Left ventricle myocardium superior (tissue), 1 donor: ENCODE results near the gene MPRIP. TPM values are rescaled to one million over a fixed set of nuclear protein-coding genes. Genes with fewer than 3 reads are reported as not detected.

Source experiments
- ATAC-seq: fragments of 200-7000 bp; cut with Tn5 transposase; one replicate; pipeline ENCODE4 v1.9.1; 2020; ENCODE audit warnings: mild to moderate bottlenecking, moderate library complexity
- DNase-seq: peaks from one replicate; pipeline ENCODE4 v3.0.0-alpha.2; 2020
- intact Hi-C: fragments of 100-400 bp; cut with micrococcal nuclease; formaldehyde crosslinking; loops from one replicate; pipeline ENCODE4 v1.11.0; 2022
- total RNA-seq: library from RNA; stranded (reverse); fragmentation: NEBNext Ultra II Directional; extraction: Animal tissue kit (Norgen Biotek cat#: 25700); gene quantifications from one replicate; pipeline ENCODE4 v1.2.1, GENCODE V29; 2021
- donor health status: DM: no; HTN: yes; CAD: no; lungs with severe emphysema.

Gene MPRIP
- total RNA-seq, 1 donor from 2014 or later: 335 TPM

DNA sequence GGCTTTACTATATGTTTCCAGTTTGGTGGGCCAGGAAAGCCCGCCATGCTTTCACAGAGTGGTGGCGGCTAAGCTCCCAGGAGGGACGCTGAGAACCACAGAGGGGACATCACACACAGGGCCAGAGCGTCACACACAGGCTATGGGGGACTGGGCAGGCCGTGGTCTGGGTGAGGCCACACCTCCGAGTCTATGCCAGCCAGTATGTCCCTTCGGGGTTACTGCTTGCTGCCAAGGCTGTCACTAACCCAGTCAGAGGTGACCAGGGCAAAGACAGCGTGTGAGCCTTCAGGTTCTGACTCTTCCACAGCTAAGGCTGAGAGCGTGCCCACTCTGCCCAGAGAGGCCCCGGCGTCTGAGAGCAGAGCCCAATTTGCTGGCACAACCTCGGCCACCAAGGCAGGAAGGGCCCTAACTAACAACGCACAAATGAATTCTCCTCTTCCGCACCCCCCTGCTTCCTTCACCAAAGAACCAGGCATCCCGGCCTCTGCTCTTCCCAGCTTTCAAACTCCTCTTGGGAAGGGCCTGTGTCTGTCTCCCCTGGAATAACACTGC, 161.0 kb downstream of the MPRIP start:
- intact Hi-C loops: no loop called here
- ATAC-seq (peak; percentile 40), DNase-seq (peak; percentile 52)

GRCh38 chr17:17204041-17204591, 161.9 kb downstream of the MPRIP start:
- peak; percentile 82 for DNase-seq
- intact Hi-C loops: no loop called here
- peak; percentile 51 for ATAC-seq

DNA sequence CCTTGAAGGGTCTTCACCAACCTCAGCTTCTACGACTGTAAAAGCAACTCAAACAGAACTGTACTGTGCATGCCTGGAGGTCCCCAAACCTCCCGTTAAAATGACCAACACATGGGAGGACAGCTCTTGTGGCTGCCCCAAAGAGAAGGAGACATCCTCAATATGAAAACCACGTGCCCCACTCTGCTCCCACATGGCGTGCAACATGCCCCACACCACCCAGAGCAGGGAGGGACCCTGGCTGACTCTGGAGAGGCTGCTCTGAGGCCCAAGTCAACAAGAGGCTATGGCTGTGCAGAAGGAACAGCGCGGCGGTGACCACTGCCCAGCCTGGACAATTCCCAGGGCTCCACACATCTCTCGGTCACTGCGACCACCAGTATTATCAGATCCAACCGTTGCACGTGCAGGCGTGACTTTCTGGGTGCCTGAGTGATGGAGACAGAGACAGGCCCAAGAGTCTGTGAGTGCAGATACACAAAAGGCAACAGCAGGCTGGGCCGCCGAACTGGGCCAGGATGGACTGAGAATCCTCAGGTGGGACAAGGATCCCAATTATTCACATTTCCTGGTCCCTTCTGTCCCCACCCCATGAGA, 162.5 kb downstream of the MPRIP start:
- intact Hi-C loops: no loop called here
- ATAC-seq: no peak
- no peak for DNase-seq

- intact Hi-C loops: no loop called here
- peak; percentile 70 for DNase-seq
- peak; percentile 49 for ATAC-seq
Measured at GRCh38 chr17:17205368-17206123, 163.3 kb downstream of the MPRIP start.

DNA sequence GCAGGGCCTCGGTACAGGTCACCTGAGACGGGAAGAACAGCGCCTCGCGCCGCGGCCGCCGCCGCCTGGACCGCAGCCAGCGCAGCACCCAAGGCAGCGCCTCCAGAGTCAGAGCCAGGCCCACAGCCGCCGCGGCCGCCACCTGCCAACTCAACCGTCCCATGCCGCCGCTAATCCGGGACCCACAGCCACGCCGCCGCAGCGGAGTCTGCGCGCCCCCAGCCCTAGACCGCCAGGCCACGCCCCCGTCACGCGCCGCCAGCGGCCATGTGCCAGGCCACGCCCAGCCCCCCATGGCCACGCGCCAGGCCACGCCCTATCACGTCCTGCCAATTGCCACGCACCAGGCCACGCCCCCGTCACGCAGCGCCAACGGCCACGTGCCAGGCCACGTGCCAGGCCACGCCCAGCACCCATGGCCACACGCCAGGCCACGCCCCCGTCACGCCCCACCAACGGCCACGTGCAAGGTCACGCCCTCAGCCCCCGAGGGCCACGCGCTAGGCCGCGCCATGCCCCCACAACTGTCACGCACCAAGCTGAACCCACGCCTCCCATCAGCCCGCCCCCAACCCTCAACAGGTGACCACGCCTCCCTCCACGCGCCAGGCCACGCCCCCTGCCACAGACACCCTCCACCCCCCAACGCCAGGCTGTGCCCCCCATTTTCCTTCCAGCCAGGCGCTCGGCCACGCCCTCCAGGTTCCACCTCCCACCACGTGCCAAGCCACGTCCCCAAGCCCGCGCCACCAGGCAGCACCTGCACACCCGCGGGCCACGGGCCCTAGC, 164.1 kb downstream of the MPRIP start, which contains the start of gene PLD6:
Gene PLD6 (minus strand): TSS at position 210 of the 789 bp plus-strand sequence. CDS start 47 bp downstream, at position 163.
- intact Hi-C loops: no loop called here
- ATAC-seq (peak; percentile 63), DNase-seq (peak; percentile 85)

GRCh38 chr17:17206913-17207335, 164.7 kb downstream of the MPRIP start:
- intact Hi-C loops: no loop called here
- peak; percentile 3 for ATAC-seq
- no peak for DNase-seq

DNA sequence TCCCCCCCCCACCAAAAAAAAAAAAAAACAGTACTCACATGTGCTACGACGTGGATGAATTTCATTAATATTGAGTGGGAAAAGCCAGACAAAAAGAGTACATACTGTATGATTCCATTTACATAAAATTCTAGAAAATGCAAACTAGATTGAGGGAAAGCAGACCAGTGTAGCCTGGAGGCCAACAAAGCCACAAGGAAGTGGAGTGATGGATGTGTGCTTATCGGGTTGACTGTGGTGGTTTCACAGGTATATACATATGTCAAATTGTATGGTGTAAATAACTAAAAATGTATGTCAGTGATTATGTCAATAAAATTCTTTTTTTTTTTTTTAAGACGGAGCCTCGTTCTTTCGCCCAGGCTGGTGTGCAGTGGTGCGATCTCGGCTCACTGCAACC, 165.7 kb downstream of the MPRIP start:
- DNase-seq: no peak
- ATAC-seq: no peak
- intact Hi-C loops: no loop called here

DNA sequence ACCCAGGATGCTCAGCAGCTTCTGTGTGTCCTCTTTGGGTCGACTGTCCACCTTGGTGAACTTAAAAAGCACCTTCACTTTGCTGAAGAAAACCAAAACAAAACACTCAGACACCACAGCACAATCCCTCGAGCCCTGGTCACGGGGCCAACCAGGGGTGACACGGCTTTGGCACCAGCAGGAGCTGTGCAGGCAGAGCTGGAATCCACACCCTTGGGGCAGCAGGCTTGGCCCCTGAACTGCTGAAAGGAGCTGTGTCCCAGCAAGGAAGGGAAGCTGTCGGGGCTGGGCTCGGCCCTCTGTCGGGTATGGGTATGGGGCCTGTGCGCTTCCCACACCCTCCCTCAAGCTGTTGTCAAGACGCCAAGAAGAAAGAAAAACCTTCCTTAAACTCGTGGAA, 171.5 kb downstream of the MPRIP start:
- DNase-seq (no peak), ATAC-seq (peak; percentile 32)
- intact Hi-C loops: no loop called here

DNA sequence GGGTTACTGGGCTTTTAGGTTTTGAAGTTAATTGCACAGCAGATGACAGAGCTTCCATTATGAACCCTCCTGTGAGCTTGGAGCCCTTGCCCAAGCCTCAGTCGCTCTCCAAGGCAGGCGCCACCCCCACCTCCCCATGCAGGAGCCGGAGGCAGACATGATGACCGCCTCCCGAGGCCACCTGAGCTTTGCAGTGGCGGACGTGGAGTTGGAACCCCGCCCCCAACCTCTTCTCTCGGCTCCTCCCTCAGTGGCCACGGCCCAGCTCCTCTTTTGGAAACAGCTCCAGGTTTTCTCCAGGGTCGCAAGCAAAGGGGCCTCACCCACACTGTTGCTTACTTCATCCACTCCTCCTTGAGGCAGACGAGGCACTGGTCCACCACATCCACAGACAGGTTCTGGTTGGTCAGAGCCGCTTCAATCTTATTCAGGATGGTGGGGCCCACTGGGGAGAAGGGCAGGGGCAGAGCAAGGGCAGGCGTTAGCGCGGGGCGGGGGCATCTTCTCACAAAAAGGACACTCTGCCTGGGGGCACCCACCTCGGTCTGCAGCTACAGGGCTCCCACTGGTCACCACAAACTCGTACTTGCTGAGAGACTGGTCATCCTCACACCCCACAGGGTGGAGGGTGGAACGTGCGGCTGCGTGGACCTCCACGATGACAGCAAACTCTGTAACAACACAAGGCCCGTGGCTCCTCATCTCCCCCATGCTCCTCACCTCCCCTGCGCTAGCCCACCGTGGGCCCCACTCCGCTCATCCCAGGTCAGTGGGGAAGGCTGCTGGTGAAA, 172.6 kb downstream of the MPRIP start:
- intact Hi-C loops: no loop called here
- no peak for DNase-seq
- no peak for ATAC-seq

DNA sequence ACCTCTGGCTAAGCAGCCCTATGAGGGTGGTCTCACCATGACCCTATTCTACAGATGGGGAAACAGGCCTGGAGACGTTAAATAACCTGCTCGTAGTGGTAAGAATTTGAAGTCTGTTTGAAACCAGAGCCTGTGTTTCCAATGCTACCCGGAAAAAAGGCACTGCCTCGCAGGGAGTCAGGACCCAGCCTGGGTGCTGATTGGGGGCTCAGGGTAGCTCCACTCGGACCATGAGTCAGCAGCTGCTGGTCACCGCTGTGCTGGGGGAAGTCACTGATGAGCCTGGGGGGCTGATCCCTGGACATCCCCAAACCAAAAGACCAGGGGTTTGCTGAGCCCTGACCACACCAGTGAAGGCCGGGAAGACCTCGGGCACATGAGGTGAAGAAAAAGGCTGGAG, 173.3 kb downstream of the MPRIP start:
- no peak for ATAC-seq
- intact Hi-C loops: no loop called here
- no peak for DNase-seq

DNA sequence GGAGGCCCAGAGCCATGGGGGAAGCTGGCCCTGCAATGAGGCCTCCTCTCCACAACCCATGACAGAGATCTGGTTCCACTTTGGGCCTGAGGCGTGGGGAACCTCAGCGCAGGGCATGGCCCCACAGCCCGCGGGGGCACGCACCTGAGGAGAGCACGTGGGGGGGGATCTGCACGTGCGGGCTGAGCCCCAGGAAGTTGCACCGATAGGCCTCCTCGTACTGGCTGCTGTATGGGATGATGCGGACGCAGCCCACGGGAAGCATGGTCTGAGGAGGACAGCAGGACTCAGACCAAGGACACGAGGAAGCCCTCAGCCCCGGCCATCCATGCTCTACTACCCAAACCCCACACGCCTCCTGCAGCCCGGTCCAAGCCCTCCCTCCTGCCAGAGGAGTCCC, 174.0 kb downstream of the MPRIP start:
- intact Hi-C loops: no loop called here
- ATAC-seq (no peak), DNase-seq (no peak)

- ATAC-seq (no peak), DNase-seq (no peak)
- intact Hi-C loops: no loop called here
Measured at GRCh38 chr17:17216776-17217175, 174.5 kb downstream of the MPRIP start.

DNA sequence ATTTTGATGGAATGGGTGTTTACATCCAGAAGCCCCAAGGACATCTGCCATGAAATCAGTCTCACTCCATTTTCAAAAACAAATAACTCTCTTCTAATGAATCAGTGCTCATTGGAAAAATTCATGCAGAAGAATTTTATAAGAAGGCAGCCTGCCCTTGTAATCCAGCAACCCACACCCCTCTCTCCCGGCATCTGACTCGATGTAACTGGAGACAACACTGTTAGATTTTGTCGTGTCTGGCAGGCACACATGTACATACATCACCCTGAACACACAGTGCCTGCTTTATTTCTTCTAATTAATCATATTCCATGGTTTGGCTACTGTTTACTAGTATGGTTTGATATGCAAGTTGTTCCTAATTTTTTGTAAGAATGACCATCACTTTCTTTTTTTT, 175.7 kb downstream of the MPRIP start:
- ATAC-seq: no peak
- intact Hi-C loops: no loop called here
- DNase-seq: no peak

GRCh38 chr17:17220529-17220928, 178.3 kb downstream of the MPRIP start:
- no peak for DNase-seq
- no peak for ATAC-seq
- intact Hi-C loops: no loop called here

DNA sequence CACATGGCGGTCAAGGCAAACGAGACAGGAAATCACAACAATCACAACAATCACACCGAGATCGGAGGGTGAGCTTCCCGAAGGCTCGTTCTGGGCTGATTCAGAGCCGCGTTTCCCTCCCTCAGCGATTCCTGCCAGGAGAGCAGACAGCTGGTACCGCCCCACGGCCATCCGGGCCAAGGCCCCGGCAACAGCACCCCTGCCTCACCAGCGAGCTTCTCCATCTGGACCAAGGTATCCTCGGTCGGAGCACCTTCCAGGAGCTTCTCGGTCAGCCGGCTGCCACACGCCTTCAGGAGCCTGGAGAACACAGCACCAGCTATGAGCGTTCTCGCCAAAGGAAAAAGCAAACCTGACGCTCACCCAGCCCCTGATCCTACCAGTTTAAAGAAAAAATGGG, 179.1 kb downstream of the MPRIP start:
- intact Hi-C loops: no loop called here
- DNase-seq: peak; percentile 25
- ATAC-seq: no peak

DNA sequence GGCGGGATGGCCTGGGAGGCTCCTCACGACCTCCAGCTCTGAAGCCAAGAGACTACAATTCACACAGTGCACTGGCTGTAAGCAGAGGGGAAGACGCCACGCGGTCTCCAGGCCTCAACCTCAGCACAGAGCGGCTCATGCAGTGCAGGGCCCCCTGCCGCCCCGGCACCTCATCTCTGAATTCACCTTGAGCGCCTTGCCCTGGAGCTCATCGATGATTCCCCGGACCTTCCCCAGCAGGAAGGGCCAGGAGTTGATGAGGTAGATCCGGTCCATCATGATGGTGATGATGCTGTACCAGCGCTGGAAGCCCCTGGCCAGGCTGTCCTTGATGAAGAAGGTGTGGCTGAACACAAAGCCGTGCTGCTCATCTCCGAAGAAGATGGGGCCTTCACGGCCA, 181.5 kb downstream of the MPRIP start:
- ATAC-seq (no peak), DNase-seq (no peak)
- intact Hi-C loops: no loop called here

- ATAC-seq (no peak), DNase-seq (no peak)
- intact Hi-C loops: no loop called here
Measured at GRCh38 chr17:17224137-17224536, 181.9 kb downstream of the MPRIP start.

GRCh38 chr17:17225901-17226300, 183.6 kb downstream of the MPRIP start:
- intact Hi-C loops: no loop called here
- ATAC-seq (no peak), DNase-seq (no peak)
